Right atrium auricular region (tissue), 2 donors: ENCODE results near the gene SPR. TPM values are rescaled to one million over a fixed set of nuclear protein-coding genes. Genes with fewer than 3 reads are reported as not detected.

Experiments used
- DNase-seq: peaks from one replicate; pipeline ENCODE4 v3.0.0-alpha.2; 2019; ENCODE audit warnings: low spot score
- H3K27ac ChIP-seq, 2 donors: fragments of 200-600 bp; sonication (generic); 1 replicate in 1 of 2; 2 replicates in 1 of 2; pipeline ENCODE4 v1.5.1; 2016 to 2019
- H3K27me3 ChIP-seq, 2 donors: fragments of 200-600 bp; sonication (generic); one replicate each; pipeline versions ENCODE4 v1.5.1 to v1.6.0; 2017 to 2019
- H3K36me3 ChIP-seq: fragments of 200-600 bp; sonication (generic); one replicate; pipeline ENCODE4 v1.5.1; 2016
- H3K4me1 ChIP-seq, 2 donors: fragments of 200-600 bp; sonication (generic); one replicate each; pipeline versions ENCODE4 v1.5.1 to v1.6.0; 2017 to 2019
- H3K4me3 ChIP-seq, 2 donors: fragments of 200-600 bp; sonication (generic); 1 replicate in 1 of 2; 2 replicates in 1 of 2; pipeline ENCODE4 v1.5.1; 2017 to 2019; ENCODE audit warnings: mild to moderate bottlenecking in 1 of 2, moderate library complexity in 1 of 2
- H3K9me3 ChIP-seq, 2 donors: fragments of 200-600 bp; sonication (generic); one replicate each; pipeline ENCODE4 v1.5.1; 2019
- CTCF ChIP-seq, 2 donors: fragments of 200-600 bp; sonication (generic); IDR thresholded peaks; one replicate each; pipeline ENCODE4 v1.5.1; 2019; ENCODE audit warnings: antibody characterized with exemption in 2 of 2
- total RNA-seq, 2 donors: library from RNA; depleted of rRNA; stranded (reverse); fragments of >200 nt; gene quantifications; one replicate each; pipeline ENCODE4 v1.1.0, GENCODE V29; 2016

The SPR gene
- total RNA-seq, 2 donors from 2014 or later = 34.5 to 47.8 TPM

- no peaks in the 10 kb centered on the region for H3K27me3 ChIP-seq
- no peaks in the 10 kb centered on the region for H3K36me3 ChIP-seq
- TF ChIP-seq CTCF (IDR thresholded peaks at IDR 0.05) = no peak
- H3K4me1 ChIP-seq = no peaks in the 10 kb centered on the region
- no peak for DNase-seq
- H3K4me3 ChIP-seq = no peak overlapping the region
- H3K9me3 ChIP-seq = no peaks in the 10 kb centered on the region
- H3K27ac ChIP-seq = no peak overlapping the region
Observed at GRCh38 chr2:72933207-72933606, 46.0 kb downstream of the SPR start.

- no peak overlapping the region for H3K27ac ChIP-seq
- no peaks in the 10 kb centered on the region for H3K36me3 ChIP-seq
- no peaks in the 10 kb centered on the region for H3K4me1 ChIP-seq
- DNase-seq = no peak
- no peaks in the 10 kb centered on the region for H3K27me3 ChIP-seq
- H3K9me3 ChIP-seq = no peaks in the 10 kb centered on the region
- no peak for TF ChIP-seq CTCF (IDR thresholded peaks at IDR 0.05)
- H3K4me3 ChIP-seq = no peak overlapping the region
Observed at GRCh38 chr2:72933646-72934151, 46.5 kb downstream of the SPR start.

GRCh38 chr2:72934683-72935610, 47.7 kb downstream of the SPR start:
- Histone ChIP-seq H3K4me1 (no peaks in the 10 kb centered on the region), H3K4me3 (no peak overlapping the region), H3K27ac (no peak overlapping the region), H3K36me3 (no peaks in the 10 kb centered on the region), H3K27me3 (no peaks in the 10 kb centered on the region), H3K9me3 (no peaks in the 10 kb centered on the region)
- no peak for TF ChIP-seq CTCF (IDR thresholded peaks at IDR 0.05)
- no peak for DNase-seq

GRCh38 chr2:72935611-72935957, 48.4 kb downstream of the SPR start:
- Histone ChIP-seq H3K27me3 (no peaks in the 10 kb centered on the region), H3K4me1 (no peaks in the 10 kb centered on the region), H3K27ac (no peak overlapping the region), H3K36me3 (no peaks in the 10 kb centered on the region), H3K9me3 (no peaks in the 10 kb centered on the region), H3K4me3 (no peak overlapping the region)
- DNase-seq = no peak
- TF ChIP-seq CTCF (IDR thresholded peaks at IDR 0.05) = no peak

- H3K9me3 ChIP-seq = no peaks in the 10 kb centered on the region
- H3K36me3 ChIP-seq = no peaks in the 10 kb centered on the region
- DNase-seq = no peak
- no peak for TF ChIP-seq CTCF (IDR thresholded peaks at IDR 0.05)
- H3K27me3 ChIP-seq = no peaks in the 10 kb centered on the region
- H3K27ac ChIP-seq = no peak overlapping the region
- no peak overlapping the region for H3K4me3 ChIP-seq
- no peaks in the 10 kb centered on the region for H3K4me1 ChIP-seq
Observed at GRCh38 chr2:72936660-72937355, 49.6 kb downstream of the SPR start.
